Osteoblast (primary cell): Measurements from ENCODE around the gene DHRS13. TPM values are rescaled to one million over a fixed set of nuclear protein-coding genes. Genes with fewer than 3 reads are reported as not detected.

Source experiments
- DNase-seq: peaks from one replicate; pipeline ENCODE4 v3.0.0; 2011; ENCODE audit warnings: low spot score, mixed read lengths; ENCODE audit not compliant: insufficient read length; ENCODE audit errors: missing footprints
- H2AFZ ChIP-seq: 2 replicates; pipeline ENCODE4 v1.6.0; 2011; ENCODE audit warnings: mild to moderate bottlenecking, low read length
- H3K27ac ChIP-seq: 2 replicates; pipeline ENCODE4 v1.5.1; 2011; ENCODE audit warnings: mild to moderate bottlenecking, low read depth, low read length, moderate library complexity
- H3K27me3 ChIP-seq: 2 replicates; pipeline ENCODE4 v1.6.0; 2012; ENCODE audit warnings: mild to moderate bottlenecking, control low read depth, inconsistent platforms, low read length, moderate library complexity; ENCODE audit not compliant: insufficient read depth
- H3K36me3 ChIP-seq: 2 replicates; pipeline ENCODE4 v1.5.1; 2011; ENCODE audit warnings: mild to moderate bottlenecking, low read length, control low read depth, moderate library complexity; ENCODE audit not compliant: insufficient read depth
- H3K4me1 ChIP-seq: 2 replicates; pipeline ENCODE4 v1.5.1; 2011; ENCODE audit warnings: mild to moderate bottlenecking, low read length, control low read depth, moderate library complexity; ENCODE audit not compliant: insufficient read depth
- H3K4me2 ChIP-seq: 2 replicates; pipeline ENCODE4 v1.6.0; 2011; ENCODE audit warnings: mild to moderate bottlenecking, low read length; ENCODE audit not compliant: insufficient read depth
- H3K4me3 ChIP-seq: fragments of 200-600 bp; sonication (generic); 3 replicates; pipeline ENCODE4 v1.5.1; 2012; ENCODE audit warnings: mild to moderate bottlenecking, low read length, inconsistent platforms; ENCODE audit not compliant: insufficient read depth
- H3K79me2 ChIP-seq: 2 replicates; pipeline ENCODE4 v1.6.0; 2012; ENCODE audit warnings: mild to moderate bottlenecking, low read length, control low read depth, inconsistent platforms; ENCODE audit not compliant: insufficient read depth
- H3K9me3 ChIP-seq: 2 replicates; pipeline ENCODE4 v1.5.1; 2011; ENCODE audit warnings: low read depth, low read length, control low read depth
- H4K20me1 ChIP-seq: 2 replicates; pipeline ENCODE4 v1.6.0; 2012; ENCODE audit warnings: mild to moderate bottlenecking, low read length, control low read depth; ENCODE audit not compliant: insufficient read depth
- total RNA-seq: library from RNA; depleted of rRNA; stranded (reverse); fragments of >200 nt; gene quantifications from 2 replicates; pipeline ENCODE4 v1.2.3, GENCODE V29; 2012
- TF ChIP-seq, protein P1 (sequence below): IDR thresholded peaks from 2 replicates; pipeline ENCODE4 v1.5.1; 2011; ENCODE audit warnings: mild to moderate bottlenecking, low read depth, low read length, moderate library complexity; ENCODE audit errors: extremely low read depth

Gene DHRS13, protein sequence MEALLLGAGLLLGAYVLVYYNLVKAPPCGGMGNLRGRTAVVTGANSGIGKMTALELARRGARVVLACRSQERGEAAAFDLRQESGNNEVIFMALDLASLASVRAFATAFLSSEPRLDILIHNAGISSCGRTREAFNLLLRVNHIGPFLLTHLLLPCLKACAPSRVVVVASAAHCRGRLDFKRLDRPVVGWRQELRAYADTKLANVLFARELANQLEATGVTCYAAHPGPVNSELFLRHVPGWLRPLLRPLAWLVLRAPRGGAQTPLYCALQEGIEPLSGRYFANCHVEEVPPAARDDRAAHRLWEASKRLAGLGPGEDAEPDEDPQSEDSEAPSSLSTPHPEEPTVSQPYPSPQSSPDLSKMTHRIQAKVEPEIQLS
- total RNA-seq, result 4.7 and 6.2 TPM in 2 replicates

DNA sequence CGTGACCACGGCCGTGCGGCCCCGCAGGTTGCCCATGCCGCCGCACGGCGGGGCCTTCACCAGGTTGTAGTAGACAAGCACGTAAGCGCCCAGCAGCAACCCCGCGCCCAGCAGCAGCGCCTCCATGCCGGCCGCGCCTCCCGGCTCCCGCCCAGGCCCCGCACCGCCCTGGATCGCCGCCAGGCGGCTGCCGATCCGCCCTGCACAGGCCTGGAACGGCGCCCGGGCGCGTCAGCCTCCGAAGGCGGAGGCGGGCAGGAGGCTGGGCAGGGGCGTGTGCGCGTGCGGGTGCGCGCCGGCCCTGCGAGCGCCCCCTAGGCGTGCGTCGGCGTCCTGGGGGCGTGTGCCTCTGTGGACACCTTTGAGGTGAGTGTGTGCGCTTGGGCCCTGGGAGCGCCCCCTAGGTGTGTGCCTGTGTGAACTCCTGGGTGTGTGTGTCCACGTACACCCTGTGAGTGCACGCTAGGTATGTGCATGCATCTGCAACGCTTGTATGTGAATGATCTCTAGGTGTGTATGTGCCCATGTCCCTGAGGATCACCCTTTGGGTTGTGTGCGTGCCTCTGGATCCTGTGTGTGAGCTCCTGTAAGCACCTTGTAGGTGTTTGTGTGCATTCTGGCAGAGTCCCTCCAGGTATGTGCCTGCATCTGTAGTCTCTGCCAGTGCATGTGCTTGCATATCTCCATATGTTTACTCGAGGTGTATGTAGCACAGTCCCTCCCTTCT lies at the start of gene DHRS13:
Gene DHRS13 (minus strand): TSS at position 261 of the 727 bp plus-strand sequence. CDS start 135 bp downstream, at position 126.
- H3K4me1 ChIP-seq, result peaks cover 18% of the 10 kb centered on the region
- H3K36me3 ChIP-seq, result peaks cover 28% of the 10 kb centered on the region
- no peak within 1 kb of the TSS for H3K27ac ChIP-seq
- H3K27me3 ChIP-seq, result no peaks in the 10 kb centered on the region
- H4K20me1 ChIP-seq, result peaks cover 7% of the 10 kb centered on the region
- H3K4me3 ChIP-seq, result peak within 1 kb of the TSS; percentile 77
- DNase-seq, result peak; percentile 100
- no peaks in the 10 kb centered on the region for H3K9me3 ChIP-seq
- TF ChIP-seq, protein P1, sequence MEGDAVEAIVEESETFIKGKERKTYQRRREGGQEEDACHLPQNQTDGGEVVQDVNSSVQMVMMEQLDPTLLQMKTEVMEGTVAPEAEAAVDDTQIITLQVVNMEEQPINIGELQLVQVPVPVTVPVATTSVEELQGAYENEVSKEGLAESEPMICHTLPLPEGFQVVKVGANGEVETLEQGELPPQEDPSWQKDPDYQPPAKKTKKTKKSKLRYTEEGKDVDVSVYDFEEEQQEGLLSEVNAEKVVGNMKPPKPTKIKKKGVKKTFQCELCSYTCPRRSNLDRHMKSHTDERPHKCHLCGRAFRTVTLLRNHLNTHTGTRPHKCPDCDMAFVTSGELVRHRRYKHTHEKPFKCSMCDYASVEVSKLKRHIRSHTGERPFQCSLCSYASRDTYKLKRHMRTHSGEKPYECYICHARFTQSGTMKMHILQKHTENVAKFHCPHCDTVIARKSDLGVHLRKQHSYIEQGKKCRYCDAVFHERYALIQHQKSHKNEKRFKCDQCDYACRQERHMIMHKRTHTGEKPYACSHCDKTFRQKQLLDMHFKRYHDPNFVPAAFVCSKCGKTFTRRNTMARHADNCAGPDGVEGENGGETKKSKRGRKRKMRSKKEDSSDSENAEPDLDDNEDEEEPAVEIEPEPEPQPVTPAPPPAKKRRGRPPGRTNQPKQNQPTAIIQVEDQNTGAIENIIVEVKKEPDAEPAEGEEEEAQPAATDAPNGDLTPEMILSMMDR, result peak; percentile 68
- H3K79me2 ChIP-seq, result peaks cover 4% of the 10 kb centered on the region
- H2AFZ ChIP-seq, result peak within 1 kb of the TSS; percentile 73
- peak within 1 kb of the TSS; percentile 88 for H3K4me2 ChIP-seq

DNA sequence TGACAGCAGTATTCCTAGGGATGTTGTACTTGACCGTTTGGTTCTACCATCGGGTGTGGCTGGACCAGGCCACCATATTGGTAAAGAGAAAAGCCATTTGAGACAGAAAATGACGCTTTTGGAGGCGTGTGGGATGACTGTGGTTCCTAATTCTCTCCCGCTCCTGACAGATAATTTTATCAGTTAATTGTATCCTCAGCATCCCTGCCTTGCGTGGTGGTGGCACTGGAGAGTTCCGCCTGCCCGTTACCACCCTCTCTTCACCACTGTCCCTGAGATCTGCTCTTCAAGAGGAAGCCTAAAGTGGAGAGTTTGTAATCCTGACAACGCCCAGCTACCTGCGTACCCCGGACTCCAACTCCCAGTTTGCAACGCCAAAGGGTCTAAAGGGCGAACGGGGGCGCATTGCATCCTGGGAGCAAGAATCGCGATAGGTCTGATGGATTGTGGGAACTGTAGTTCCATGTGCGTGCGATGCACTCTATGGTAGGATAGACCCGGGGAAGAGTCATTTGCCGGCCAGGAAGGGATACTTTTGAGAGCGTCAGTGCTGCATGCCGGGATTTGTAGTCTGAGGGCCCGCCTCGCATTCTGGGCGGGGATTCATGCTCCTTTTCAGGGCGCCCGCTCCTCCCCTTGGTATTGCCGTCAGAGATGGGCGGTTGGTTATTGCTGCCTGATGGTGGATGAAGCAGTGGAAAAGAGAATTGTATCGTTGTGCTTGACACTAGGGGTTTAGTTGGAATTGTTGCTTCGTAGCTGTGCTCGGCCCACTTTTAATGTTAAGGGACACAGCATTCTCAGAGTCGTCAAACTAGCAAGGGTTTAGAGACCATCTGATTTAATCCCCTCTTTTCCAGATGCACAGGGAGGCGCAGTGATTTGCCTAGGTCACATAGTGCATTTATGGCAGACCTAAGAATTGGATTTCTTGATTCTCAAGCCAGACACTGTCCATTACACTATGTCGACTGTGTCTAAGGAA lies 49.4 kb upstream of the DHRS13 start:
- Histone ChIP-seq H3K27me3 (no peaks in the 10 kb centered on the region), H2AFZ (peak overlapping the region; percentile 98), H4K20me1 (no peaks in the 10 kb centered on the region), H3K4me2 (peak overlapping the region; percentile 93), H3K36me3 (no peaks in the 10 kb centered on the region), H3K27ac (peak overlapping the region; percentile 90), H3K79me2 (peaks cover 37% of the 10 kb centered on the region), H3K9me3 (no peaks in the 10 kb centered on the region), H3K4me1 (peaks cover 18% of the 10 kb centered on the region), H3K4me3 (peak overlapping the region; percentile 74)
- TF ChIP-seq, protein P1, result no peak
- DNase-seq, result peak; percentile 99

DNA sequence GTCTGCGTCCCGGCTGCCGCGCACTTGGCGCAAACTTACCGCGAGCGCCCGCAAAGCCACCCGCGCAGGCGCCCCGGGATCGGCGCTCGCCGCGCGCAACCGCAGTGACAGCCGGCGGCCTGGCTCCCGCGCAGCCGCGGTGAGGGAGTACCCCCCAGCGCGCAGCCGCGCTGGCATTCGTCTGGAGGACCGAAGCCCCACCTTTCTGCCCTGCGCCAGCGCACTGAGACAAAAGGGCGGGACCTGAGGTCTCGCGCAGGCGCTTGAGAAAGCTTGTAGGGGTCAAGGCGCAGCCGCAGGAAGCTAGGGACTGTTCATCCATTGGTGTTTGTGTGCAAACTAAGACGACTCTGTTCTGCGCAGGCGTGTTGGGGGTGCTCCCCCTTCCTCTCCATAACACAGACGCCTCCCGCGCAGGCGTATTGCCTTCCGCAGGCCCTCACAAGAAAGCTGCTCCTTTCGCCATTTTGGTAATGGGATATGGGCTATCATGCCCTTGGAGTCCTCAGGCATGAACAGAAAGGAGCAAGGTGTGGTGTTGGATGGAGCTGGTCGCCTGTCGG lies 48.6 kb upstream of the DHRS13 start, which contains the start of gene PHF12:
Gene PHF12 (minus strand): TSS at position 91 of the 563 bp plus-strand sequence. CDS start 558 bp downstream, outside the sequence.
- Histone ChIP-seq H3K36me3 (no peaks in the 10 kb centered on the region), H2AFZ (peak within 1 kb of the TSS; percentile 98), H3K79me2 (peaks cover 45% of the 10 kb centered on the region), H3K9me3 (no peaks in the 10 kb centered on the region), H4K20me1 (peaks cover 4% of the 10 kb centered on the region), H3K4me2 (peak within 1 kb of the TSS; percentile 94), H3K4me3 (peak within 1 kb of the TSS; percentile 85), H3K27me3 (no peaks in the 10 kb centered on the region), H3K4me1 (peaks cover 26% of the 10 kb centered on the region), H3K27ac (peak within 1 kb of the TSS; percentile 90)
- TF ChIP-seq, protein P1, result no peak
- peak; percentile 98 for DNase-seq
